A673 (cell line): ENCODE results near the gene CYP4B1. TPM values are rescaled to one million over a fixed set of nuclear protein-coding genes. Genes with fewer than 3 reads are reported as not detected.

Source experiments
- BruUV-seq: library from RNA; stranded (reverse); fragments of 400-500 nt; replicated peaks from 2 replicates; lab custom pipeline; 2021; lab: Mats Ljungman, UMichigan
- CTCF ChIA-PET: fragments of 300-600 bp; sonication (Branson Sonifier 250); formaldehyde crosslinking; loops from one replicate; lab custom pipeline; 2022; ENCODE audit warnings: antibody characterized with exemption; lab: Charles Lee
- POLR2A ChIA-PET: fragments of 300-600 bp; sonication (Branson Sonifier 250); formaldehyde crosslinking; loops from one replicate; lab custom pipeline; 2022; ENCODE audit warnings: antibody characterized with exemption; ENCODE audit not compliant: low non-redundant PET; lab: Charles Lee
- DNase-seq: peaks from one replicate; pipeline ENCODE4 v3.0.0-alpha.2; 2015; ENCODE audit warnings: low spot score
- H3K27ac ChIP-seq: fragments of 200-600 bp; sonication (generic); 2 replicates; pipeline ENCODE4 v1.5.1; 2016; ENCODE audit warnings: mixed run types, low read depth, mild to moderate bottlenecking, mixed read lengths, antibody characterized with exemption, low read length; ENCODE audit not compliant: poor library complexity, severe bottlenecking
- H3K27me3 ChIP-seq: fragments of 200-600 bp; sonication (generic); replicated peaks from 2 replicates; pipeline ENCODE4 v1.6.1; 2017; ENCODE audit warnings: mixed run types, low read depth, mild to moderate bottlenecking, mixed read lengths, antibody characterized with exemption, low read length; ENCODE audit not compliant: insufficient read depth, poor library complexity
- H3K36me3 ChIP-seq: fragments of 200-600 bp; sonication (generic); 2 replicates; pipeline ENCODE4 v1.6.1; 2016; ENCODE audit warnings: mixed run types, mild to moderate bottlenecking, mixed read lengths, antibody characterized with exemption, low read length; ENCODE audit not compliant: insufficient read depth, poor library complexity, severe bottlenecking
- H3K4me1 ChIP-seq: fragments of 200-600 bp; sonication (generic); 2 replicates; pipeline ENCODE4 v1.6.1; 2017; ENCODE audit warnings: mixed run types, mild to moderate bottlenecking, mixed read lengths, antibody characterized with exemption, low read length; ENCODE audit not compliant: insufficient read depth, poor library complexity, severe bottlenecking
- H3K4me3 ChIP-seq: fragments of 200-600 bp; sonication (generic); 2 replicates; pipeline ENCODE4 v1.5.1; 2016; ENCODE audit warnings: low read depth, mixed run types, mild to moderate bottlenecking, mixed read lengths, low read length; ENCODE audit not compliant: poor library complexity, severe bottlenecking
- H3K9me3 ChIP-seq: fragments of 200-600 bp; sonication (generic); 2 replicates; pipeline ENCODE4 v1.6.1; 2016; ENCODE audit warnings: mixed run types, low read depth, mild to moderate bottlenecking, mixed read lengths, antibody characterized with exemption, low read length; ENCODE audit not compliant: poor library complexity, severe bottlenecking
- CTCF ChIP-seq: fragments of 300-800, 200-600 bp; sonication (generic); conservative IDR thresholded peaks from 2 replicates; pipeline ENCODE4 v1.5.1; 2017; ENCODE audit warnings: low read depth, mild to moderate bottlenecking, antibody characterized with exemption, low read length, moderate library complexity, mixed read lengths
- EZH2 ChIP-seq: fragments of 200-600 bp; sonication (generic); IDR thresholded peaks from 2 replicates; pipeline ENCODE4 v1.6.1; 2017; ENCODE audit warnings: borderline replicate concordance, low read depth, mild to moderate bottlenecking, mixed read lengths, antibody characterized with exemption, low read length; ENCODE audit not compliant: poor library complexity, severe bottlenecking
- intact Hi-C: fragments of 100-400 bp; cut with micrococcal nuclease; formaldehyde crosslinking; loops from one replicate; pipeline ENCODE4 v1.10.0; 2022; ENCODE audit not compliant: unreplicated experiment
- total RNA-seq: library from RNA; stranded (reverse); gene quantifications from 2 replicates; pipeline ENCODE4 v1.2.3, GENCODE V29; 2021

CYP4B1 gene
- total RNA-seq, 1 experiment from 2014 or later = not detected

GRCh38 chr1:46813858-46814396, 15.1 kb downstream of the CYP4B1 start:
- DNase-seq = no peak

GRCh38 chr1:46815133-46815532, 16.3 kb downstream of the CYP4B1 start:
- no peak for DNase-seq
- no peak for TF ChIP-seq EZH2
- no peaks in the 10 kb centered on the region for H3K4me1 ChIP-seq
- H3K36me3 ChIP-seq = no peaks in the 10 kb centered on the region
- intact Hi-C loops = no loop called here
- CTCF ChIA-PET = no interaction called here
- no TSS peak for BruUV-seq
- H3K9me3 ChIP-seq = no peaks in the 10 kb centered on the region
- no peak overlapping the region for H3K27ac ChIP-seq
- H3K4me3 ChIP-seq = no peak overlapping the region
- H3K27me3 ChIP-seq = no peaks in the 10 kb centered on the region
- POLR2A ChIA-PET = no interaction called here

More at GRCh38 chr1:46813858-46814396, 15.1 kb downstream of the CYP4B1 start:
- intact Hi-C loops = no loop called here
- Histone ChIP-seq H3K27me3 (no peaks in the 10 kb centered on the region), H3K4me1 (no peaks in the 10 kb centered on the region), H3K4me3 (no peak overlapping the region), H3K36me3 (no peaks in the 10 kb centered on the region), H3K9me3 (no peaks in the 10 kb centered on the region), H3K27ac (no peak overlapping the region)
- POLR2A ChIA-PET = no interaction called here
- no peak for TF ChIP-seq EZH2
- no peak for TF ChIP-seq CTCF
- no TSS peak for BruUV-seq
- CTCF ChIA-PET = no interaction called here

- ChIA-PET CTCF (no interaction called here), POLR2A (no interaction called here)
- intact Hi-C loops = no loop called here
- TF ChIP-seq CTCF (no peak), EZH2 (no peak)
- Histone ChIP-seq H3K9me3 (no peaks in the 10 kb centered on the region), H3K27ac (no peak overlapping the region), H3K27me3 (no peaks in the 10 kb centered on the region), H3K4me3 (no peak overlapping the region), H3K36me3 (no peaks in the 10 kb centered on the region), H3K4me1 (no peaks in the 10 kb centered on the region)
- no peak for DNase-seq
- BruUV-seq = no TSS peak
Measured at GRCh38 chr1:46816930-46817329, 18.1 kb downstream of the CYP4B1 start.

GRCh38 chr1:46817814-46818213, 19.0 kb downstream of the CYP4B1 start:
- no peaks in the 10 kb centered on the region for H3K36me3 ChIP-seq
- no TSS peak for BruUV-seq
- DNase-seq = no peak
- intact Hi-C loops = no loop called here
- no peak overlapping the region for H3K27ac ChIP-seq
- no peaks in the 10 kb centered on the region for H3K27me3 ChIP-seq
- TF ChIP-seq EZH2 (no peak), CTCF (no peak)
- H3K9me3 ChIP-seq = no peaks in the 10 kb centered on the region
- ChIA-PET POLR2A (no interaction called here), CTCF (no interaction called here)
- no peak overlapping the region for H3K4me3 ChIP-seq
- no peaks in the 10 kb centered on the region for H3K4me1 ChIP-seq
